Measurements from ENCODE around the gene PRR7. TPM values are rescaled to one million over a fixed set of nuclear protein-coding genes. Genes with fewer than 3 reads are reported as not detected.

Gene PRR7
- total RNA-seq, 1 donor from 2014 or later, result 1.2 TPM

DNA sequence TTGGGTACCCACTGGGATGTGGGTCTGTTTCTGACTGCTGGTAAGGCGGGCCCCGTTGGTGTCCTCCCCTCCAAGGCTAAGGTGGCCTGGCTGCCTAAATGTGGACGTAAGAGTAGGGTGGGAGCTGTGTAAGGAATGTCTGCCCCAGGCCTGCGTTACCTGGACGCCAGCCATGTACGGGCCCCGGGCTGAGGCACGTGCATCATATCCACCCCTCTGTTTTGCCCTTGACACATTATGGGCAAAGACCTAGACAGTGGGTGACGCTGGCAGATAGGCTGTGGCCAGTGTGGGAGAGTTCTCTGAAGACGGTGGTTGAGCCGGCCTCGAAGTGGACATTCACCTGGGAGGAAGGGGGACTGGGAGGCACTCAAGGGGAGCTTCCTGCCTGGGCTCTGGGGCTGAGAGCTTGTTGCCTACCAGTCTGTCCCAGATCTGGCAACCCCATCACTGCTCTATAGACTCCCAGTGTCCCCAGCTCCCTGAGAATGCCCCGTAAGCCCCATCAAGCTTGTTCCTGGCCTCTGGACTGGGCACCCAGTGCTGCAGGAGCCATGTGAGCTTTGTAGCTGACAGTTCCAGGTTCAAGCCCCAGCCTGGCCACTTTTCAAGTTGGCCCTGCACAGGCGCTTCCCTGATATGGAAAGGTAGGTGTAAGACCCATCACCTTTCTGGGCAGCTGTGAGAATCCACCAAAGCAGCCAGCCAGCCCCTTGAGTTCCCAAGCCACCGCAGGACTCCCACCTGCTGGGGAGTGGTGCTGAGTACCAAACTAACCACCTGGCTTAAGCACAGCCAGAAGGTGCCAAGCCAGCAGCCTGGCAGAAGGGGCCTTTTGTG lies 3.2 kb upstream of the PRR7 start:
- peaks cover 0 to 16% of the 10 kb centered on the region in 2 donors for H3K36me3 ChIP-seq
- no peaks in the 10 kb centered on the region for H3K27me3 ChIP-seq
- TF ChIP-seq, protein P1, sequence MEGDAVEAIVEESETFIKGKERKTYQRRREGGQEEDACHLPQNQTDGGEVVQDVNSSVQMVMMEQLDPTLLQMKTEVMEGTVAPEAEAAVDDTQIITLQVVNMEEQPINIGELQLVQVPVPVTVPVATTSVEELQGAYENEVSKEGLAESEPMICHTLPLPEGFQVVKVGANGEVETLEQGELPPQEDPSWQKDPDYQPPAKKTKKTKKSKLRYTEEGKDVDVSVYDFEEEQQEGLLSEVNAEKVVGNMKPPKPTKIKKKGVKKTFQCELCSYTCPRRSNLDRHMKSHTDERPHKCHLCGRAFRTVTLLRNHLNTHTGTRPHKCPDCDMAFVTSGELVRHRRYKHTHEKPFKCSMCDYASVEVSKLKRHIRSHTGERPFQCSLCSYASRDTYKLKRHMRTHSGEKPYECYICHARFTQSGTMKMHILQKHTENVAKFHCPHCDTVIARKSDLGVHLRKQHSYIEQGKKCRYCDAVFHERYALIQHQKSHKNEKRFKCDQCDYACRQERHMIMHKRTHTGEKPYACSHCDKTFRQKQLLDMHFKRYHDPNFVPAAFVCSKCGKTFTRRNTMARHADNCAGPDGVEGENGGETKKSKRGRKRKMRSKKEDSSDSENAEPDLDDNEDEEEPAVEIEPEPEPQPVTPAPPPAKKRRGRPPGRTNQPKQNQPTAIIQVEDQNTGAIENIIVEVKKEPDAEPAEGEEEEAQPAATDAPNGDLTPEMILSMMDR (IDR thresholded peaks at IDR 0.05), result no peak
- TF ChIP-seq POLR2AphosphoS5 (IDR thresholded peaks at IDR 0.05; ENCODE audit: insufficient read depth in 1 of 2, low read depth in 1 of 2) (no peak), POLR2A (IDR thresholded peaks at IDR 0.05) (no peak)
- no peaks in the 10 kb centered on the region for H3K9me3 ChIP-seq
- intact Hi-C loops (cut with DNase I), result no loop called here
- no peak overlapping the region for H3K27ac ChIP-seq
- peaks cover 22% of the 10 kb centered on the region for H3K4me1 ChIP-seq
- no peak for DNase-seq (ENCODE audit: extremely low spot score in 2 of 2)
- no peak overlapping the region for H3K4me3 ChIP-seq

DNA sequence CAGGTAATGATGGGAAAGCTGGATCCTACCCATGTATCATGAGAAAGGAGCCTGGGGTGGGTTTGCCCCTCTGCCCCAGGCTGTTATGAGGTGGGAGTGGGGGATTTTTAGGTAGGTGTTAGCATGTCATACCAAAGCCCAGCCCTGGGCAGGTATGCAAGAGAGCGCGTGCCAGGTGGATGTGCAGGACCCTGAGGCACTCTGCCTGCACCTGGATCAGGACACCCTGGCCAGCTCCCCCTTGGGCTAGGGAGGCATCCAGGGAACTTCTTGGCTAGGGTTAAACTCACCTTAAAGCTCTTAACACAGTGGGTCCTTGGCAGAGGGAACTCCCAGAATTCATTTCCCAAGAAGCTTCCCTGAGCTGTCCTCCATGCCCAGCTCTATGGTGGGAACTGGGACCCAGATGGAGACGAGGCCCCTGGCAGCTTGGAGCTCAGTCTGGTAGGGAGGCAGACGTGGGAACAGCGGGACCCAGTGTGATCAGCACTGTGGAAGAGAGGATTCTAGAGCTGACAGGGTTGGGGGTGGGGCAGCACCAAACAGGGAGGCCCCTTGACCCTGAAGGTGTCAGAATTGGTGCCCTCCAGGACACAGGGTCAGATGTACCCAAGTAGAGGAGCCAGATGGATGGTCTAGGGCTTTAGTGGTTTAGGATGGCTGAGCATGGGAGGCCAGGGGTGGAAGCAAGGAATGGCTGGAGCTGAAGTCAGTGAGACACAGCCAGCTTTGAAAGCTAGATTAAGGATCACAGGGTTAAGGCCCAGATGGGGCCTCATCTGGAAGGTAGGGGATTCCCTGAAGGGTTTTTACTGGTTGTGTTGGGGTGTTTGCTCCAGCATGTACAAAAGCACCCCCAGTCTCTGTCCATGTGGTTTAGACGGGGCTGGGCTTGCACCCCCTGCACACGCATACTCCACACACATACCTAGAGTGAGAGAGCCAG lies 2.2 kb upstream of the PRR7 start:
- no peak for DNase-seq (ENCODE audit: extremely low spot score in 2 of 2)
- Histone ChIP-seq H3K4me3 (no peak overlapping the region), H3K36me3 (peaks cover 0 to 16% of the 10 kb centered on the region in 2 donors), H3K9me3 (no peaks in the 10 kb centered on the region), H3K4me1 (peaks cover 24% of the 10 kb centered on the region), H3K27me3 (no peaks in the 10 kb centered on the region), H3K27ac (no peak overlapping the region)
- intact Hi-C loops (cut with DNase I), result no loop called here
- TF ChIP-seq POLR2AphosphoS5 (IDR thresholded peaks at IDR 0.05; ENCODE audit: insufficient read depth in 1 of 2, low read depth in 1 of 2), result no peak
- TF ChIP-seq POLR2A (IDR thresholded peaks at IDR 0.05), result no peak

DNA sequence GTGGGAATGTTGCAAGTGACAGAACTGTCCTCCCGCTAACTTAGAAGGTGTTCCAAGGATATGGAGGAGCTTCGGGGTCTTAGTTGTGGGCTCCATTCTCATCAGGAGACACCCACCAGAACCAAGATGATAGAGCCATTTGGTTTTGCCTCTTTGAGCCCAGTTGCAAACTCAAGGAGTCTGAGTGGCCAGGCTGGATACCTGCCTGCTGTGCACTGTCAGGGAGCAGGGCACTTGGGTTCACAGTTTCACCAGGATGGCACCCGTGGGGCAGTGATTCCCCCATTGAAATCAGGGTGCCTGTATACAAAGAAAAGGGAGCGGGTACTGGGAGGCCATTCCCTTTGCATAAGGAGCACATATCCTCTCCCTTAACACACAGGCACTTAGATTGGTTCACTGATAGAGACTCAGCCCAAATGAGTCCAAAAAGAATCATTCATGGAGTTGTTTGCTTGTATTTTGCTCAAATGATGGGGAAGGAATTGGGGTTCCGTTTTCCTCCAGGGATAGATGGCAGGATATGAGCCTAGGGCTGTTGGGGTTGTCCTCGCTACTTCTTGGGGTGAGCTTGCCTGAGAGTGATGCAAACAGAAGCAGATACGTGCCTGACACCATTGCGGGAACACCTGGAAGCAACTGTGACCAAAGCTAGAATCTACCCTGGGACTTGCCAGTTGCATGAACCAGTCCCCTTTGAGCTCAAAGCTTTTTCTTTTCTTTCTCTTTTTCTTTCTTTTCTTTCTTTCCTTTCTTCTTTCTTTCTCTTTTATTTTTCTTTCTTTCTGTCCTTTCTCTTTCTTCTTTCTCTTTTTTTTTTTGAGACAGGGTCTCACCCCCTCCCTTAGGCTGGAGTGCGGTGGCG lies 1.3 kb upstream of the PRR7 start:
- DNase-seq (ENCODE audit: extremely low spot score in 2 of 2), result no peak
- no peak overlapping the region for H3K27ac ChIP-seq
- H3K27me3 ChIP-seq, result no peaks in the 10 kb centered on the region
- peaks cover 33% of the 10 kb centered on the region for H3K4me1 ChIP-seq
- H3K9me3 ChIP-seq, result no peaks in the 10 kb centered on the region
- H3K36me3 ChIP-seq, result peaks cover 0 to 16% of the 10 kb centered on the region in 2 donors
- TF ChIP-seq, protein P1 (IDR thresholded peaks at IDR 0.05), result no peak
- TF ChIP-seq POLR2AphosphoS5 (IDR thresholded peaks at IDR 0.05; ENCODE audit: insufficient read depth in 1 of 2, low read depth in 1 of 2), result no peak
- TF ChIP-seq POLR2A (IDR thresholded peaks at IDR 0.05), result no peak
- intact Hi-C loops (cut with DNase I), result no loop called here
- H3K4me3 ChIP-seq, result no peak overlapping the region

DNA sequence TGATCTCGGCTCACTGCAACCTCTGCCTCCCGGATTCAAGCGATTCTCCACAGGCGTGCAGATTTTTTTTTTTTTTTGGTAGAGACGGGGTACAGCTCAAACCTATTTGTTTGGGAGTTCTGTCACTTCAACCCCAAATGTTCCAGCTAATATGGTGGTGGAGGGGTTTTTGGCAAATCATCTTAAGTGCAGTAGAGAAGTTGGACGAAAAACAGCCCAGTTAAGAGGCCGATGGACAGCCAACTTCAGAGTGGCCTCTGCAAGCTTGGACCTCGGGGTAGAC lies 756 bp upstream of the PRR7 start:
- H3K4me1 ChIP-seq, result peaks cover 36% of the 10 kb centered on the region
- H3K36me3 ChIP-seq, result peaks cover 0 to 13% of the 10 kb centered on the region in 2 donors
- intact Hi-C loops (cut with DNase I), result no loop called here
- TF ChIP-seq POLR2A (IDR thresholded peaks at IDR 0.05) (no peak), POLR2AphosphoS5 (IDR thresholded peaks at IDR 0.05; ENCODE audit: insufficient read depth in 1 of 2, low read depth in 1 of 2) (no peak)
- TF ChIP-seq, protein P1 (IDR thresholded peaks at IDR 0.05), result no peak
- H3K9me3 ChIP-seq, result no peaks in the 10 kb centered on the region
- DNase-seq (ENCODE audit: extremely low spot score in 2 of 2), result no peak
- H3K27me3 ChIP-seq, result no peaks in the 10 kb centered on the region
- H3K27ac ChIP-seq, result no peak overlapping the region
- peak overlapping the region; percentile 50 to 70 for H3K4me3 ChIP-seq
